Sigmoid colon (tissue), 7 donors: ENCODE data around the gene MRPS18A. TPM values are rescaled to one million over a fixed set of nuclear protein-coding genes. Genes with fewer than 3 reads are reported as not detected.

Source experiments
- DNase-seq: peaks from one replicate; pipeline ENCODE4 v3.0.0-alpha.2; 2019
- H3K27ac ChIP-seq, 4 donors: fragments of 200-600 bp; sonication (generic); one replicate each; pipeline ENCODE4 v1.5.1; 2016 to 2019; ENCODE audit warnings: mild to moderate bottlenecking in 1 of 4
- H3K27me3 ChIP-seq, 3 donors: fragments of 200-600 bp; sonication (generic); one replicate each; pipeline ENCODE4 v1.5.1; 2019; ENCODE audit warnings: mild to moderate bottlenecking in 1 of 3
- H3K36me3 ChIP-seq, 4 donors: fragments of 200-600 bp; sonication (generic); one replicate each; pipeline ENCODE4 v1.5.1; 2016 to 2019
- H3K4me1 ChIP-seq, 4 donors: fragments of 200-600 bp; sonication (generic); one replicate each; pipeline ENCODE4 v1.5.1; 2017 to 2019
- H3K4me3 ChIP-seq, 4 donors: fragments of 200-600 bp; sonication (generic); one replicate each; pipeline ENCODE4 v1.5.1; 2017 to 2019; ENCODE audit warnings: mild to moderate bottlenecking in 2 of 4, moderate library complexity in 1 of 4
- H3K9me3 ChIP-seq, 4 donors: fragments of 200-600 bp in 3 of 4; sonication (generic) in 3 of 4; one replicate each; pipeline versions ENCODE4 v1.5.1 to v1.6.1; 2013 to 2019
- EP300 ChIP-seq, 4 donors: sonication (generic); formaldehyde crosslinking; IDR thresholded peaks; one replicate each; pipeline ENCODE4 v1.6.1; 2017; ENCODE audit warnings: antibody characterized with exemption in 4 of 4
- POLR2A ChIP-seq, 2 donors: fragments of 450-650 bp; IDR thresholded peaks; one replicate each; pipeline ENCODE4 v1.6.1; 2016; ENCODE audit warnings: antibody characterized with exemption in 2 of 2, mild to moderate bottlenecking in 2 of 2, moderate library complexity in 2 of 2
- POLR2AphosphoS5 ChIP-seq, 4 donors: sonication (generic); formaldehyde crosslinking; IDR thresholded peaks; one replicate each; pipeline ENCODE4 v1.6.1; 2017; ENCODE audit warnings: antibody characterized with exemption in 4 of 4
- WGBS, 2 donors: extraction: QIAGEN DNeasy Blood & Tissue Kit; methylation state at CpG; one replicate each; pipeline ENCODE4 v1.1.7; 2013; 5-methylcytosine and 5-hydroxymethylcytosine counted together
- intact Hi-C: fragments of 100-400 bp; cut with DNase I; formaldehyde crosslinking; loops from one replicate; pipeline ENCODE4 v1.15.1; 2023
- polyA plus RNA-seq, 3 donors: library from polyadenylated mRNA; stranded (reverse); fragments of 200-250 nt; gene quantifications; one replicate each; pipeline ENCODE4 v1.2.3, GENCODE V29; 2013
- total RNA-seq, 4 donors: library from RNA; depleted of rRNA; stranded (reverse); fragments of >200 nt; gene quantifications; one replicate each; pipeline ENCODE4 v1.1.0, GENCODE V29; 2016
- TF ChIP-seq, protein P1 (sequence below), 4 experiments: fragments of 450-650 bp in 3 of 4; fragments of 200-600 bp in 1 of 4; IDR thresholded peaks; one replicate each; pipeline ENCODE4 v1.5.1; 2016 to 2019; ENCODE audit warnings: antibody characterized with exemption in 4 of 4, mild to moderate bottlenecking in 3 of 4, moderate library complexity in 2 of 4
- donor health status: healthy with polysubstance abuse.
- donor health status: Bipolar disorder and iron deficiency.
- donor health status: healthy.

MRPS18A gene
- total and polyA plus RNA-seq, 7 donors: 28.8 to 93.2 (median 43.9) TPM

DNA sequence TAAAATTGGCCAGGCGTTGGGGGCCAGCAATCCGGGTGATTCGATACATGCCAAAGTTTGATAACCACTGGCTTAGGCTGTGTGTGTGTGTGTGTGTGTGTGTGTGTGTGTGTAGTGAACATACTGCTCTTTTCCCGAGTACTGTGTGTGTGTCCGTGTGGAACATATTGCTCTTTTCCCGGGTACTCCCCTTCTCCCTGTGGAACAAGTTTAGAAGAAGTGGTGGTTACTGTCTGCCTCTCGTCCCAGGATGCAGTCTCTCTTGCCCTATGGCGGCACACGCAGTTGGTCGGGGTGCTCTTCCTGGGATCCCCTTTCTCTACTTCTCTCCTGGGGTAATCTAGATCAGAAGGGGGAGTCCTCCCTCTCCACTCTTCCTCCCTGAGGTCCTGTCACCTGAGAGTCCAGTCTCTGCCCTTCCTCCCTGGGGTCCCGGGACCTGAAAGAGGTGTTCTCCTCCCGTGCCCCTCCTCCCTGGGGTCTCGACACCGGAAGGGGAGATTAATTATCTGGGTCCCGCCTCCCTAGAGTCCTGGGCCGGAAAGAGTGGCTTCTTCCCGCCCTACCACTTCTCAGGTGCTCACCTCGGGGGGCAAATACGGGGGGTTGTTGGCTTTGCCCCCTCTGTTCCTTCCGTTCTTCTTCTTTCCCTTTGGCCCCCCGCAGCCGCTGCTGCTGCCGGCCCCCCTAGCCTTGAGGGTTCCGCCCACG, 59.0 kb downstream of the MRPS18A start:
- Histone ChIP-seq H3K27me3 (no peaks in the 10 kb centered on the region), H3K27ac (peak overlapping the region; percentile 96 to 100 (median 98)), H3K4me3 (peak overlapping the region; percentile 82 to 99 (median 93)), H3K36me3 (peaks cover 9 to 27% (median 19%) of the 10 kb centered on the region in 4 donors), H3K9me3 (no peaks in the 10 kb centered on the region), H3K4me1 (peaks cover 0 to 26% (median 23%) of the 10 kb centered on the region in 4 donors)
- DNase-seq: peak; percentile 83
- TF ChIP-seq POLR2AphosphoS5 (IDR thresholded peaks at IDR 0.05) (peak in 1 of 4 donors; percentile 3), POLR2A (IDR thresholded peaks at IDR 0.05) (no peak), EP300 (IDR thresholded peaks at IDR 0.05) (no peak)
- TF ChIP-seq, protein P1, sequence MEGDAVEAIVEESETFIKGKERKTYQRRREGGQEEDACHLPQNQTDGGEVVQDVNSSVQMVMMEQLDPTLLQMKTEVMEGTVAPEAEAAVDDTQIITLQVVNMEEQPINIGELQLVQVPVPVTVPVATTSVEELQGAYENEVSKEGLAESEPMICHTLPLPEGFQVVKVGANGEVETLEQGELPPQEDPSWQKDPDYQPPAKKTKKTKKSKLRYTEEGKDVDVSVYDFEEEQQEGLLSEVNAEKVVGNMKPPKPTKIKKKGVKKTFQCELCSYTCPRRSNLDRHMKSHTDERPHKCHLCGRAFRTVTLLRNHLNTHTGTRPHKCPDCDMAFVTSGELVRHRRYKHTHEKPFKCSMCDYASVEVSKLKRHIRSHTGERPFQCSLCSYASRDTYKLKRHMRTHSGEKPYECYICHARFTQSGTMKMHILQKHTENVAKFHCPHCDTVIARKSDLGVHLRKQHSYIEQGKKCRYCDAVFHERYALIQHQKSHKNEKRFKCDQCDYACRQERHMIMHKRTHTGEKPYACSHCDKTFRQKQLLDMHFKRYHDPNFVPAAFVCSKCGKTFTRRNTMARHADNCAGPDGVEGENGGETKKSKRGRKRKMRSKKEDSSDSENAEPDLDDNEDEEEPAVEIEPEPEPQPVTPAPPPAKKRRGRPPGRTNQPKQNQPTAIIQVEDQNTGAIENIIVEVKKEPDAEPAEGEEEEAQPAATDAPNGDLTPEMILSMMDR (IDR thresholded peaks at IDR 0.05): no peak
- intact Hi-C loops: loop anchor here (2.0 to 5.0 kb wide), 2 partner anchors 74 to 112 kb away; partner anchors contain the start of genes POLR1C and YIPF3
- WGBS, 2 donors: 1 to 6% methylated on average over 25 of the region's 25 CpGs

GRCh38 chr6:43627008-43627825, 60.4 kb downstream of the MRPS18A start:
- Histone ChIP-seq H3K4me1 (peaks cover 0 to 26% (median 23%) of the 10 kb centered on the region in 4 donors), H3K36me3 (peaks cover 9 to 41% (median 19%) of the 10 kb centered on the region in 4 donors), H3K27me3 (no peaks in the 10 kb centered on the region), H3K4me3 (no peak overlapping the region), H3K27ac (peak overlapping the region; percentile 96 to 100 (median 98)), H3K9me3 (no peaks in the 10 kb centered on the region)
- TF ChIP-seq EP300 (IDR thresholded peaks at IDR 0.05): no peak
- TF ChIP-seq POLR2A (IDR thresholded peaks at IDR 0.05): no peak
- peak in 2 of 4 donors; percentile 18 to 40 for TF ChIP-seq POLR2AphosphoS5 (IDR thresholded peaks at IDR 0.05)
- DNase-seq: peak; percentile 93
- intact Hi-C loops: loop anchor here (5.0 kb wide), 1 partner anchor 75 kb away; no protein-coding TSS in a partner anchor
- WGBS, 2 donors: 63 to 72% methylated on average over 5 of the region's 5 CpGs

DNA sequence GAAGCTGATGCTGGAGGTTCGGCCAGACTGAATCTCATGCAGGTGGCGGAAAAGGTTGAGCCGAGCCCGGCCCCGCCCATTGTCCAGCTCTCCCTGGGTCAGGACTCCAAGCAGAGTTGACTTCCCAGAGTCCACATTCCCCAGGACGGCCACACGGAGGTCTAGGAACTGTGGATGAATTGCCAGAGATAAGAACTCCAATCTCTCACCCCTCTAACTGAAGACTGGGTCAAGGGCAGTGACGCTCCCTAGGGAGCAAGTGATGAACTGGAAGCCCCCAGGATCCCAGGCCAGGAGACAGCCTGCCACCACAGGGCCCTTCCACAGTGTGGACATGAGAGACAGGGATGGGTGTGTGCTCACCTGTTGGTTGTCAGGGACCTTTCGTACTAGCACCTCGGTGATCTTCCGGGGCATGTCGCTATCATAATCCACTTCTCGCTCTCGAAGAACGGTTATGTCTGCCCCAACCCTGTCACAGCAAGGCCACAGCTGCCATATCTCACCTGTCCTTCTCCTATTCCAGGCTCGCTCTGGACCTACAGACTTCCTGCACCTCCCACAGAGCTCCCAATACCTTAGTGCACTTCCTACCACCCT, 62.1 kb downstream of the MRPS18A start:
- DNase-seq: no peak
- H3K36me3 ChIP-seq: peaks cover 20 to 58% (median 32%) of the 10 kb centered on the region in 4 donors
- peaks cover 0 to 26% (median 22%) of the 10 kb centered on the region in 4 donors for H3K4me1 ChIP-seq
- H3K27ac ChIP-seq: no peak overlapping the region
- intact Hi-C loops: loop anchor here (5.0 kb wide), 1 partner anchor 77 kb away; no protein-coding TSS in a partner anchor
- WGBS, 2 donors: 94 to 96% methylated on average over 16 of the region's 16 CpGs
- H3K27me3 ChIP-seq: no peaks in the 10 kb centered on the region
- H3K4me3 ChIP-seq: no peak overlapping the region
- TF ChIP-seq, protein P1 (IDR thresholded peaks at IDR 0.05): no peak
- no peak for TF ChIP-seq POLR2A (IDR thresholded peaks at IDR 0.05)
- TF ChIP-seq POLR2AphosphoS5 (IDR thresholded peaks at IDR 0.05): no peak
- TF ChIP-seq EP300 (IDR thresholded peaks at IDR 0.05): no peak
- H3K9me3 ChIP-seq: no peaks in the 10 kb centered on the region

GRCh38 chr6:43624786-43625288, 62.8 kb downstream of the MRPS18A start:
- WGBS, 2 donors: 92 to 96% methylated on average over 7 of the region's 7 CpGs
- TF ChIP-seq POLR2AphosphoS5 (IDR thresholded peaks at IDR 0.05) (no peak), EP300 (IDR thresholded peaks at IDR 0.05) (no peak), POLR2A (IDR thresholded peaks at IDR 0.05) (no peak)
- TF ChIP-seq, protein P1 (IDR thresholded peaks at IDR 0.05): no peak
- intact Hi-C loops: loop anchor here (5.0 kb wide), 1 partner anchor 77 kb away; no protein-coding TSS in a partner anchor
- Histone ChIP-seq H3K27ac (no peak overlapping the region), H3K36me3 (peaks cover 23 to 65% (median 35%) of the 10 kb centered on the region in 4 donors), H3K4me1 (peaks cover 0 to 24% (median 18%) of the 10 kb centered on the region in 4 donors), H3K4me3 (no peak overlapping the region), H3K27me3 (no peaks in the 10 kb centered on the region), H3K9me3 (no peaks in the 10 kb centered on the region)
- DNase-seq: no peak
